Muscle of back (tissue), 11 donors: ENCODE data around the gene ACVR1. TPM values are rescaled to one million over a fixed set of nuclear protein-coding genes. Genes with fewer than 3 reads are reported as not detected.

Source experiments
- DNase-seq, 3 donors: peaks; one replicate each; pipeline versions ENCODE4 v3.0.0 to v3.0.0-alpha.2; 2013
- polyA plus RNA-seq, 10 donors: library from polyadenylated mRNA; unstranded; fragments of 120-200 nt; gene quantifications; one replicate each; pipeline ENCODE4 v1.2.1, GENCODE V29; 2013; ENCODE audit not compliant: insufficient read length in 10 of 10

The ACVR1 gene
- polyA plus RNA-seq, 10 donors, result 23.4 to 37.0 (median 30.0) TPM

GRCh38 chr2:157793053-157793612, 83.0 kb downstream of the ACVR1 start:
- DNase-seq, result no peak

DNA sequence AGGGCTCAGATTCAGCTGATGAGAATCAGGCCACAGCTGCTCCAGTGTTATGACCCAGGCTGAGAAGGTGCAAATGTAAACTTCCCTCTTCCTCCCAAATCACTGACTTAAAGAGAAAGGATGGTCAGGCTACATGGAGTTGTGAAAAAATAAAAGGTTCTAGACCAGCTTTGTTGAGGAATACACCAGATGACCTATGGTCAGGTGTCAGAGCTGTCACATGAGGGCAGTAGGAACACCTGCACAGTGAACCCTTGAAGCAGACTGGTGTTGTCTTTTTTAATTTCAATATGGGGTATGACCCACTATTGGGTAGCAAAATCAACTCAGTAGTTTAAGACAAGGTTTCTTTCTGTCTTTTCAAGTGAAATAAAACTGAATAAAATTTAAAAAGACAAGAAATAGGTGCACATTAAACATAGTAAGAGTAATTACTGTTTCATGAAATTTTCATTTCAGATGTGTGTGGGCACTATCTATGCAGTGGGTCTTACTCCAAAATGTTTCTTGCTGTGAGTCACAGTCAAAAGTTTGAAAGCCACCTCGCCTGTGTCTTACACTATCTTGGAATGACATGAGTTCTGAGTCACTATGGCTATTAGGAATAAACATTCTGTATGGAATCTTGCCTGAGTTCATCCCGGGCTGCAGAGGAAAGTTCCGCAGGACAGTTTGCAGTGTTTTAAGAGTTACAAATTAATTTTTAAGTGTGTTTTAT, 83.6 kb downstream of the ACVR1 start:
- DNase-seq, result no peak

GRCh38 chr2:157790780-157791179, 85.3 kb downstream of the ACVR1 start:
- DNase-seq, result no peak

DNA sequence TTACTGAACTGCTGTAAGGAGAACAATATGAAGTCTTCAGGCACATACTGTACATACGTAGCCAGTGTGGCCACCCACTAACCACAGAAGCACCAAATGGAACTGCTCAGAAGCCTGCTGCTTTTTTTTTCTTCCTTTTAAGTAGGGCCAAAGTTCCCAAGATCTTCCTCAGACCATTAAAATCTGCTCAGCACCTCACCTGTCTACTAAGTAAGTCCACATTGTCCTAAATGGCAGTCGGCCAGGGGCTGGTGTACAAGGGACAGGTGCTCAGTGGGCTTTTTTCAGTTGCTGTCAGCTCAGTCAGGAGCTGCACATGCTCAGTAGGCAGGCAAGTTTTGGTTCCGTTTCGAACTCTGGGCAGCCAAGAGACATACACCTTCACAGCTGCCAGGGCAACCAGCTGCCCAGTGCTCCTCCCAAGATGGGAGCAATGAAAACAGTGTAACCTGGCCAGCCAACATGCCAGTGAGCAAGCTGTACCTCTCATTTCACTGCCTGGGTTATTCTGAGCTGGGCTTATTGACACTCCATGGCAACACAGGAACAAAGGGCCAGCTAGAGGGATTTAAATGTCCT, 86.1 kb downstream of the ACVR1 start:
- DNase-seq, result peak in 2 of 3 donors; percentile 47 to 52

DNA sequence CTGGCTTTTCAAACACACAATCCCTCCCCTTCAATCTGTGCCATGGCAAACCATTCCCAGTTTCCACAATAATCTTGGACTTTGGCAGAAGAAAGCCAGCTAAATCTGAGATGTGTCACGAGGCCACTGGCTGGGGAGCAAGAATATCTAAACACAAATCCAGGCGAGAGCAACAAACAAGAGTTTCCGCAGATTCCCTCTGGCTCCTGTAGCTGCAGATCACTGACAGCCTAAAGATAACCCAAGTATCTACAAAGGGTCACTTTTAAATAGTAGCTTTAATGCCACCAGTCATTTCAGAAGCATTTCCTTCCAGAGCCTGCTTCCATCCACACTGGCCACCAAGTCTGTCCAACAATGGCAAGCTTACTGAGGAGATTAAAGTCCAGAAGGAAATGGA, 86.9 kb downstream of the ACVR1 start:
- no peak for DNase-seq

DNA sequence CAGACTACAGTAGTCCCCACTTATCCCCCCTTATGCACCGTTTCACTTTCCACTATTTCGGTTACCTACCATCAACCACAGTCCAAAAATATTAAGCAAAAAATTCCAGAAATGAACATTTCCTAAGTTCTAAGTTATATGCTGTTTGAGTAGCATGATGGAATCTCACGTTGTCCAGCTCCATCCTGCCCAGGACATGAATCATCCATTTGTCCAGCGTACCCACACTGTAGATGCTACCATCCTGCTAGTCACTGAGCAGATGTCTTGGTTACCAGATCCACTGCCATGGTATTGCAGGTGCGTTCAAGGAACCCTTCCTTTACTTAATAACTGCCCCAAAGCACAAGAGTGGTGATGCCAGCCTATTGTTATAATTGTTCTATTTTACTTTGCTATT, 87.9 kb downstream of the ACVR1 start:
- DNase-seq, result no peak

- no peak for DNase-seq
Observed at GRCh38 chr2:157787364-157787938, 88.7 kb downstream of the ACVR1 start.

GRCh38 chr2:157786663-157787363, 89.3 kb downstream of the ACVR1 start:
- no peak for DNase-seq

DNA sequence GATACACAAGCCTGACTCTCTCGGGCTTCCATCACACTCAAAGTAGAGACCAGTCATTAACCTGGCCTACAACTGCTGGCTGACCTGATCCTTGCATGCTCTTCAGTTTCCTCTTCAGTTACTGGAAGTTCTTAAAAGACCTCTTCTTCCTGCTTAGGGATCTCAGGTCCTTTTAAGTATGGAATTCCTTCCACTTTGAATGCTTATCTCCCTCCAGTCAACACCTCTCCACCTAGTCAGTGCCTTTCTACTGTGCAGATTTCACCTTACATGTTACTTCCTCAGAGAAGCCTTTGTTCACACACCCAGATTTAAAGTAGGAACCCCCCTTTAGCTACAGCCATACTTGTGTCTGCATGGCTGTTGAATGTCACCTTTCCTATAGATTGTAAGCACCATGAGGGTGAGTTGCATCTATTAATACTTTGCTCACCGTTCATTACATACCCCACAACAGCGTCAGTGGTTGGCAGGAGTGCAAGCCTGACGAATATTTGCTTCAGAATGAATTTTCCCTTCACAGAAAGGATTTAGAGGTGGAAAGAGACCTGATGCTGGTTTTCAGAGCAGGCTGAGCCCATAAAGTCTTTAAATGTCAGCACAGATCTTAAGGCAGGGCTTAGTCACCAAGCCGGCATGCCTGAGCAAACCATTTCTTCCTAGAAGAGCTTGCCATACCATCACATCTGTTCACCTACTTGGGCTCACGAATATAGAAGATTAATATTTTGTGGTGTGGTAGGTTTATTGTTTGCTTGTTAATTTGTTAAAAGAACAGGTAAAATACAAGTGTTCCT, 90.1 kb downstream of the ACVR1 start:
- no peak for DNase-seq

DNA sequence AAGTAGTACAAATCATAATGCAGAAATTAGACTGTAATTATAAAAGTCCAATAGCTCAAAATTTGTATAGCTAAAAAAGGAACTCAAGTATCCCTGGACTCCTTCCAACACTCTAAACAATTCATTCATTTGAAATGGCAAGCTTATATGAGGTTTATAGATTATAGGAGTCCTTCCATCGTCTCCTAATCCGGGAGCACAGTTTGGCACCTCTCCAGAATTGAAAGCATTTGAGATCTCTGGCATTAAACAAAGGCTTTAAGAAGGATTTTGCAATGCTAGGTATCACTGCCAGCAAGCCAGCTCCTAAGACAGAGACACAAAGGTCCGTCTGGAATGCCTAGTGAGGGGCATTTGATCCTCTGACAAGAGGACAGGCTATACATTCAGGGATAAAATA, 90.9 kb downstream of the ACVR1 start:
- no peak for DNase-seq

GRCh38 chr2:157784823-157785175, 91.3 kb downstream of the ACVR1 start:
- DNase-seq, result no peak

DNA sequence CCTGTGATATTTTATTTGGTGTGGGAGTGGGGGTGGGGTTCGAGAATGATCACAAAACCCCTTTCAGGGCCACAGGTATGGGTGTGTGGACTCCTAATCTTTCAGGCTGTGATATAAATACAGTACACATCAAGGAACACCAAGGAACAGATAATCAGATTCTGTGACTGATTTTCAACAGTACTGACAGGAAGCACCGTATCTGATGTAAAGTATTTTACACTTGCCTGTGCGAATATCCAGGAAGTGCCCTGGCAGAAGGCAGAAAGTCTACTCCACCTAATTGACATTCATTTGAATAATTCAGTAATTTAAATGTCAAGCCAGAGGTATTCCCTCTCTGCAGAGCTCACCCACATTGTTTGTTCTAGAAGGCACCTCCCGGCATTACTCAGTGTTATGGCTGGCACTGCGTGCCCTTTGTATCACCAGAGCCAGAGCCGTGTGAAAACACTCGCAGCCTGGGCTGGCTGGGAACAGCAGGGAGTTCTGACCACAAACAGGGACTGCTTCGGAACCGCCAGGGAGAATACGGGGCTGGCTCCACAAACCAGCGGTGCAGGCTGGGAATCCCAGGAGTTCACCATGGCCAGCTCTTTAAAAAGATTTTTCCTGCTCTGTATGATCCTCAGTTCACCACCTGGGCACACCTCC, 91.8 kb downstream of the ACVR1 start:
- no peak for DNase-seq

DNA sequence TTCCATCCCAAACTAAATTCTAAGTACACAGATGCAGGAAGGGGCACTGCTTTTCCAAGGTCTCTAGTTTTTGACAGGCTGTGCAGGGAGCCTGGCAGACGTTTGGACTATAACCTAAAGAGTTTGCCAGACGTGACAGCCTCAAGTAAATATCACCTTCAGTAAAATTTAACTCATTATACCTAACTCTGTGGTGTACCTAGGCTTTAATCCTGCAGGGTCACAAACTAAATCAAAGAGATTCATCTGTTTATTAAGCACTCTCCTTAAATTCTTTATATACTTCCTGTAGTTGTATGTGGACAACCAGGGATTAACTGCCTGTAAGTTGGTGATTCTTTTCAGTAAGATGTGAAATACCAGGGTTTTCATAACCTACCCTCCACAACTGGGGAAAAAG, 92.9 kb downstream of the ACVR1 start:
- DNase-seq, result no peak

GRCh38 chr2:157782057-157782845, 93.9 kb downstream of the ACVR1 start:
- DNase-seq, result no peak

GRCh38 chr2:157780211-157780610, 95.9 kb downstream of the ACVR1 start:
- DNase-seq, result no peak

DNA sequence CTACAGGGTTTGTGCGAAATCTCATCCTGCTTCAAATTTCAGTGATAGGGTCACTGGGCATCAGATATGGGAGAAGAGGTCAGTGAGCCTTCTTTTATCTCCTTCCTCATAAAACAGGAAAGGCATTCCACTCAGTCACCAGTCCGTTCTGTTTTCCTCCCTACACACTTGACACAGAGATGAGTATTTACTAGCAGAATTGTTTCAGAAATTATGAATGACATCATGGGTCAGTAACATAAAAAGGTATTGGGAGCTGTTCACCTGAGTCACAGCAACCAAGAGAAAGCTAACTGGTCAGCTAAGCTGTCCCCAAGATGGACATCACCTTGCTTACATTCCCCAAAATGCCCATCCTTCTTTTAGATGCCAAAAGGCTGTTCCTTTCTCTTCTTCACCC, 96.3 kb downstream of the ACVR1 start:
- DNase-seq, result no peak

GRCh38 chr2:157777427-157777826, 98.7 kb downstream of the ACVR1 start:
- DNase-seq, result peak; percentile 46 to 67 (median 54)

GRCh38 chr2:157771234-157771633, 104.9 kb downstream of the ACVR1 start:
- no peak for DNase-seq

DNA sequence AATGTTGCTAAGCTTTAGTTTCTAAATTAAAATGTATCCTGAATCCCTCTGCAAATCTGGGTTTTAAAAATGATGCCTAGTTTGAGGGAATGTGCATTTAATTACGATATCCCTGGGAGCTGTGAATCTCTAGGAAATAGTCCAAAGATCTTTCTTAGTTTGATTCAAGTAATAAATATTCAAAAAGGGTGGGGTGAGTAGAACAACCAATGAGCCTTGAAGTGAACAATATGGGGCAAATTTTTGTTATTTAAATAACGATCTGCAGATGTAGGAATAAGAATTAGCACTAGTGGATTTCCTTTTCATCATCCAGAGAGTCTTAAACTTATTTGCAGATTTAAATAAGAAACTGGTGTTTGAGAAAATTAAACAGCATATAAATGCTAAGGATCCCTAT, 106.3 kb downstream of the ACVR1 start:
- no peak for DNase-seq

DNA sequence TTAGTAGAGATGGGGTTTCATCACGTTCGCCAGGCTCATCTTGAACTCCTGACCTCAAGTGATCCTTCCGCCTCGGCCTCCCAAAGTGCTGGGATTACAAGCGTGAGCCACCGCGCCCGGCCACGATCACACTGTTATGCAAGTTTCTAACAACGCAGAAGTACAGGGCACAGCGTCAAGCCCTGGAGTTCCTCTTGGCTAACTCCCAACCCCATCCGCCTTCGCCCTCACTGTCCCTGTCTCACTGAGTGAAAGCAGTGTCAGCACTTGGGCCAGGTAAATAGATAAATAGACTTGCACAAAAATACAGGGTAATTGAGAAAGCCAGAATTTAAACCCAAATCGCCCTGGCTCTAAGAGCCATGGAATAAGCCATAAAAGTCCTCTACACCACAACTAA, 111.7 kb downstream of the ACVR1 start:
- no peak for DNase-seq
